Astrocyte (in vitro differentiated cells and primary cell): ENCODE measurements around the gene CELF5. TPM values are rescaled to one million over a fixed set of nuclear protein-coding genes. Genes with fewer than 3 reads are reported as not detected.

Source experiments
- DNase-seq: peaks from one replicate; pipeline ENCODE4 v3.0.0-alpha.2; 2010; ENCODE audit warnings: low read depth
- FAIRE-seq: peaks from 2 replicates; lab custom pipeline; 2011; peaks lifted over from hg19 to GRCh38; lab: Jason Lieb, UNC
- H2AFZ ChIP-seq: 2 replicates; pipeline ENCODE4 v1.6.0; 2012; ENCODE audit warnings: low read depth, low read length, inconsistent platforms
- H3K27ac ChIP-seq: 2 replicates; pipeline ENCODE4 v1.5.1; 2011; ENCODE audit warnings: low read depth, low read length, inconsistent platforms
- H3K27me3 ChIP-seq: 2 replicates; pipeline ENCODE4 v1.6.0; 2011; ENCODE audit warnings: low read length, inconsistent platforms; ENCODE audit not compliant: insufficient read depth
- H3K36me3 ChIP-seq: 2 replicates; pipeline ENCODE4 v1.5.1; 2011; ENCODE audit warnings: low read length, inconsistent platforms; ENCODE audit not compliant: insufficient read depth
- H3K4me1 ChIP-seq: 2 replicates; pipeline ENCODE4 v1.5.1; 2011; ENCODE audit warnings: low read length, inconsistent platforms; ENCODE audit not compliant: insufficient read depth
- H3K4me2 ChIP-seq: 2 replicates; pipeline ENCODE4 v1.6.0; 2012; ENCODE audit warnings: low read length, inconsistent platforms
- H3K4me3 ChIP-seq: 2 replicates; pipeline ENCODE4 v1.5.1; 2011; ENCODE audit warnings: low read depth, mild to moderate bottlenecking, low read length, inconsistent platforms; ENCODE audit not compliant: insufficient read depth
- H3K79me2 ChIP-seq: 2 replicates; pipeline ENCODE4 v1.6.0; 2012; ENCODE audit warnings: mild to moderate bottlenecking, low read length, inconsistent platforms; ENCODE audit not compliant: insufficient read depth
- H3K9ac ChIP-seq: 2 replicates; pipeline ENCODE4 v1.6.0; 2012; ENCODE audit warnings: mild to moderate bottlenecking, low read length, inconsistent platforms
- H3K9me3 ChIP-seq: 2 replicates; pipeline ENCODE4 v1.5.1; 2012; ENCODE audit warnings: low read depth, mild to moderate bottlenecking, low read length, inconsistent platforms; ENCODE audit not compliant: insufficient read depth
- H4K20me1 ChIP-seq: 2 replicates; pipeline ENCODE4 v1.6.0; 2012; ENCODE audit warnings: low read length, inconsistent platforms; ENCODE audit not compliant: insufficient read depth
- H3K27ac Mint-ChIP-seq: one replicate; pipeline ENCODE4 v1.8.0; 2021; ENCODE audit warnings: mild to moderate bottlenecking, mixed read lengths; ENCODE audit not compliant: unreplicated experiment
- H3K27me3 Mint-ChIP-seq: one replicate; pipeline ENCODE4 v1.8.0; 2021; ENCODE audit warnings: low read depth, mixed read lengths; ENCODE audit not compliant: unreplicated experiment
- H3K36me3 Mint-ChIP-seq: one replicate; pipeline ENCODE4 v1.8.0; 2021; ENCODE audit warnings: low read depth, mixed read lengths; ENCODE audit not compliant: unreplicated experiment
- H3K4me1 Mint-ChIP-seq: one replicate; pipeline ENCODE4 v1.8.0; 2021; ENCODE audit warnings: low read depth, mixed read lengths; ENCODE audit not compliant: unreplicated experiment
- H3K4me3 Mint-ChIP-seq: one replicate; pipeline ENCODE4 v1.8.0; 2021; ENCODE audit warnings: mild to moderate bottlenecking, moderate library complexity, mixed read lengths; ENCODE audit not compliant: unreplicated experiment
- H3K9me3 Mint-ChIP-seq: one replicate; pipeline ENCODE4 v1.8.0; 2021; ENCODE audit warnings: mild to moderate bottlenecking, mixed read lengths; ENCODE audit not compliant: unreplicated experiment
- CTCF ChIP-seq: IDR thresholded peaks from 2 replicates; pipeline ENCODE4 v1.5.1; 2011; ENCODE audit warnings: low read depth, mild to moderate bottlenecking, inconsistent platforms, low read length, moderate library complexity; ENCODE audit not compliant: insufficient read depth
- EZH2 ChIP-seq: IDR thresholded peaks from 2 replicates; pipeline ENCODE4 v1.6.1; 2012; ENCODE audit warnings: mild to moderate bottlenecking, low read length, inconsistent platforms; ENCODE audit not compliant: insufficient read depth
- total RNA-seq: library from RNA; stranded (reverse); gene quantifications from 2 replicates; pipeline ENCODE4 v1.2.1, GENCODE V29; 2021

Gene CELF5
- total RNA-seq, 1 donor from 2014 or later = 1.2 TPM

- Mint-ChIP-seq H3K4me3 (no peak overlapping the region), H3K9me3 (peaks cover 26% of the 10 kb centered on the region), H3K27ac (no peak overlapping the region), H3K36me3 (no peaks in the 10 kb centered on the region), H3K4me1 (no peaks in the 10 kb centered on the region), H3K27me3 (peaks cover 36% of the 10 kb centered on the region)
- no peaks in the 10 kb centered on the region for H3K9me3 ChIP-seq
- H3K9ac ChIP-seq = no peak overlapping the region
- no peak for FAIRE-seq
- no peak for DNase-seq
- no peaks in the 10 kb centered on the region for H3K27me3 ChIP-seq
- H3K79me2 ChIP-seq = no peaks in the 10 kb centered on the region
- no peak overlapping the region for H3K27ac ChIP-seq
- H3K36me3 ChIP-seq = no peaks in the 10 kb centered on the region
- H3K4me3 ChIP-seq = no peak overlapping the region
- no peaks in the 10 kb centered on the region for H4K20me1 ChIP-seq
- H3K4me1 ChIP-seq = no peaks in the 10 kb centered on the region
- TF ChIP-seq EZH2 (no peak), CTCF (no peak)
- no peak overlapping the region for H2AFZ ChIP-seq
- H3K4me2 ChIP-seq = no peak overlapping the region
These were observed 28.2 kb downstream of the CELF5 start for GRCh38 chr19:3252650-3253049.

- no peak for TF ChIP-seq CTCF
- TF ChIP-seq EZH2 = no peak
- Histone ChIP-seq H3K79me2 (no peaks in the 10 kb centered on the region), H4K20me1 (no peaks in the 10 kb centered on the region), H3K4me1 (no peaks in the 10 kb centered on the region), H3K27ac (no peak overlapping the region), H3K27me3 (no peaks in the 10 kb centered on the region), H3K9ac (no peak overlapping the region), H3K9me3 (no peaks in the 10 kb centered on the region), H2AFZ (no peak overlapping the region), H3K4me3 (no peak overlapping the region), H3K36me3 (no peaks in the 10 kb centered on the region), H3K4me2 (no peak overlapping the region)
- Mint-ChIP-seq H3K4me3 (no peak overlapping the region), H3K4me1 (no peaks in the 10 kb centered on the region), H3K27ac (no peak overlapping the region), H3K36me3 (no peaks in the 10 kb centered on the region), H3K27me3 (peaks cover 36% of the 10 kb centered on the region), H3K9me3 (peaks cover 25% of the 10 kb centered on the region)
- FAIRE-seq (no peak), DNase-seq (no peak)
These were observed 28.8 kb downstream of the CELF5 start for GRCh38 chr19:3253270-3253669.

- H3K9me3 ChIP-seq = no peaks in the 10 kb centered on the region
- peaks cover 41% of the 10 kb centered on the region for H3K27me3 Mint-ChIP-seq
- FAIRE-seq (no peak), DNase-seq (no peak)
- peaks cover 22% of the 10 kb centered on the region for H3K9me3 Mint-ChIP-seq
- peak overlapping the region; percentile 11 for H3K27ac Mint-ChIP-seq
- peaks cover 3% of the 10 kb centered on the region for H3K27me3 ChIP-seq
- no peak for TF ChIP-seq CTCF
- TF ChIP-seq EZH2 = no peak
- no peak overlapping the region for H3K27ac ChIP-seq
- H4K20me1 ChIP-seq = no peaks in the 10 kb centered on the region
- H3K9ac ChIP-seq = no peak overlapping the region
- H3K36me3 Mint-ChIP-seq = no peaks in the 10 kb centered on the region
- H3K4me3 Mint-ChIP-seq = no peak overlapping the region
- H3K36me3 ChIP-seq = no peaks in the 10 kb centered on the region
- no peak overlapping the region for H3K4me3 ChIP-seq
- H3K4me1 ChIP-seq = no peaks in the 10 kb centered on the region
- no peaks in the 10 kb centered on the region for H3K79me2 ChIP-seq
- H2AFZ ChIP-seq = no peak overlapping the region
- no peaks in the 10 kb centered on the region for H3K4me1 Mint-ChIP-seq
- H3K4me2 ChIP-seq = no peak overlapping the region
These were observed 30.1 kb downstream of the CELF5 start for GRCh38 chr19:3254520-3254919.
